IMR-90 (cell line): Measurements from ENCODE around the gene SPATA25. TPM values are rescaled to one million over a fixed set of nuclear protein-coding genes. Genes with fewer than 3 reads are reported as not detected.

Source experiments
- ATAC-seq: fragments of 200-7000 bp; cut with Tn5 transposase; 2 replicates; pipeline ENCODE4 v1.9.1; 2020; ENCODE audit warnings: low read depth, mild to moderate bottlenecking, moderate library complexity
- BruUV-seq: library from RNA; stranded (reverse); fragments of 400-500 nt; replicated peaks from 2 replicates; lab custom pipeline; 2021; lab: Mats Ljungman, UMichigan
- CTCF ChIA-PET: fragments of 300-600 bp; formaldehyde crosslinking; extraction: SDS; loops from one replicate; lab custom pipeline; 2021; ENCODE audit warnings: antibody characterized with exemption; lab: Yijun Ruan, JAX
- POLR2A ChIA-PET: fragments of 300-600 bp; sonication (Branson Sonifier 250); formaldehyde crosslinking; loops from one replicate; lab custom pipeline; 2022; ENCODE audit warnings: antibody characterized with exemption; ENCODE audit not compliant: unreplicated experiment; lab: Charles Lee
- DNase-seq: peaks from one replicate; pipeline ENCODE4 v3.0.0; 2013
- H2AFZ ChIP-seq: replicated peaks from 2 replicates; pipeline ENCODE3; 2013; ENCODE audit warnings: low read length, mild to moderate bottlenecking; ENCODE audit not compliant: poor library complexity
- H2AK5ac ChIP-seq: 2 replicates; pipeline ENCODE4 v1.6.1; 2013; ENCODE audit warnings: low read depth, low read length, inconsistent platforms
- H2AK9ac ChIP-seq: replicated peaks from 2 replicates; pipeline ENCODE3; 2013; ENCODE audit warnings: mild to moderate bottlenecking, low read depth, low read length, moderate library complexity; ENCODE audit not compliant: poor library complexity
- H2BK120ac ChIP-seq: 2 replicates; pipeline ENCODE4 v1.6.1; 2013; ENCODE audit warnings: low read depth, low read length, inconsistent platforms
- H2BK15ac ChIP-seq: 3 replicates; pipeline ENCODE4 v1.6.1; 2013; ENCODE audit warnings: low read depth, low read length, inconsistent platforms
- H2BK20ac ChIP-seq: 2 replicates; pipeline ENCODE4 v1.6.1; 2013; ENCODE audit warnings: low read depth, mild to moderate bottlenecking, inconsistent platforms, low read length, moderate library complexity
- H2BK5ac ChIP-seq: 2 replicates; pipeline ENCODE4 v1.6.1; 2013; ENCODE audit warnings: mild to moderate bottlenecking, low read depth, low read length, inconsistent platforms; ENCODE audit not compliant: poor library complexity, severe bottlenecking
- H3K14ac ChIP-seq: replicated peaks from 2 replicates; pipeline ENCODE4 v1.6.1; 2013; ENCODE audit warnings: low read depth, low read length, inconsistent platforms
- H3K18ac ChIP-seq: 2 replicates; pipeline ENCODE4 v1.6.1; 2013; ENCODE audit warnings: low read depth, low read length, control low read depth
- H3K23ac ChIP-seq: 2 replicates; pipeline ENCODE4 v1.6.1; 2013; ENCODE audit warnings: low read depth, low read length, inconsistent platforms
- H3K27ac ChIP-seq: 2 replicates; pipeline ENCODE4 v1.5.1; 2013; ENCODE audit warnings: mild to moderate bottlenecking, control low read depth, low read length; ENCODE audit not compliant: insufficient read depth
- H3K27me3 ChIP-seq: 2 replicates; pipeline ENCODE4 v1.6.1; 2013; ENCODE audit warnings: low read length; ENCODE audit not compliant: control insufficient read depth, insufficient read depth
- H3K36me3 ChIP-seq: 2 replicates; pipeline ENCODE4 v1.6.1; 2013; ENCODE audit warnings: low read length, mixed read lengths; ENCODE audit not compliant: control insufficient read depth, insufficient read depth
- H3K4ac ChIP-seq: 2 replicates; pipeline ENCODE4 v1.6.1; 2013; ENCODE audit warnings: low read depth, low read length, inconsistent platforms
- H3K4me1 ChIP-seq: 2 replicates; pipeline ENCODE4 v1.6.1; 2013; ENCODE audit warnings: low read length, mixed read lengths; ENCODE audit not compliant: control insufficient read depth, insufficient read depth
- H3K4me2 ChIP-seq: 2 replicates; pipeline ENCODE4 v1.6.1; 2013; ENCODE audit warnings: low read depth, mild to moderate bottlenecking, control low read depth, low read length, moderate library complexity
- H3K4me3 ChIP-seq: 2 replicates; pipeline ENCODE4 v1.5.1; 2013; ENCODE audit warnings: low read depth, mild to moderate bottlenecking, control low read depth, low read length, moderate library complexity; ENCODE audit not compliant: insufficient read depth
- H3K56ac ChIP-seq: 2 replicates; pipeline ENCODE4 v1.6.1; 2013; ENCODE audit warnings: low read length, inconsistent platforms; ENCODE audit not compliant: insufficient read depth; ENCODE audit errors: extremely low read depth
- H3K79me1 ChIP-seq, 2 experiments: 2 replicates each; pipeline ENCODE4 v1.6.1; 2013; ENCODE audit warnings: low read length in 2 of 2, inconsistent platforms in 1 of 2, low read depth in 1 of 2
- H3K9ac ChIP-seq: 2 replicates; pipeline ENCODE4 v1.6.1; 2013; ENCODE audit warnings: low read depth, low read length, control low read depth
- H3K9me1 ChIP-seq: 2 replicates; pipeline ENCODE4 v1.6.1; 2013; ENCODE audit warnings: low read length, inconsistent platforms; ENCODE audit not compliant: insufficient read depth
- H3K9me3 ChIP-seq: 2 replicates; pipeline ENCODE4 v1.6.1; 2013; ENCODE audit warnings: low read length; ENCODE audit not compliant: control insufficient read depth, insufficient read depth
- H4K20me1 ChIP-seq: 2 replicates; pipeline ENCODE4 v1.6.1; 2013; ENCODE audit warnings: low read length, inconsistent platforms; ENCODE audit not compliant: insufficient read depth
- H4K5ac ChIP-seq: 2 replicates; pipeline ENCODE4 v1.6.1; 2013; ENCODE audit warnings: mild to moderate bottlenecking, low read depth, low read length, control low read depth
- H4K8ac ChIP-seq, 2 experiments: 2 replicates each; pipeline ENCODE4 v1.6.1; 2013; ENCODE audit warnings: low read depth in 2 of 2, low read length in 2 of 2, control low read depth in 1 of 2, inconsistent platforms in 1 of 2
- H4K91ac ChIP-seq: 2 replicates; pipeline ENCODE4 v1.6.1; 2013; ENCODE audit warnings: low read depth, low read length, inconsistent platforms; ENCODE audit not compliant: insufficient read depth
- BHLHE40 ChIP-seq: fragments of 150-350 bp; IDR thresholded peaks from 2 replicates; pipeline ENCODE4 v1.6.1; 2016; ENCODE audit warnings: mild to moderate bottlenecking, low read depth, low read length
- FOS ChIP-seq: fragments of 150-350 bp; IDR thresholded peaks from 2 replicates; pipeline ENCODE4 v1.6.1; 2016; ENCODE audit warnings: low read depth, low read length
- MAFK ChIP-seq: IDR thresholded peaks from 2 replicates; pipeline ENCODE4 v1.6.1; 2012; ENCODE audit warnings: low read depth, low read length, improper control_type of control experiment
- MAZ ChIP-seq: IDR thresholded peaks from 2 replicates; pipeline ENCODE4 v1.6.1; 2012; ENCODE audit warnings: low read depth, mild to moderate bottlenecking, low read length, improper control_type of control experiment, moderate library complexity, borderline replicate concordance
- MXI1 ChIP-seq: IDR thresholded peaks from 2 replicates; pipeline ENCODE4 v1.6.1; 2012; ENCODE audit warnings: low read depth, mild to moderate bottlenecking, low read length, moderate library complexity, borderline replicate concordance
- NFE2L2 ChIP-seq: fragments of 150-350 bp; IDR thresholded peaks from 2 replicates; pipeline ENCODE4 v1.6.1; 2016; ENCODE audit warnings: low read depth, mild to moderate bottlenecking, low read length
- POLR2A ChIP-seq: IDR thresholded peaks from 2 replicates; pipeline ENCODE4 v1.6.1; 2012; ENCODE audit warnings: mild to moderate bottlenecking, low read depth, low read length
- SMC3 ChIP-seq: fragments of 150-350 bp; IDR thresholded peaks from 2 replicates; pipeline ENCODE4 v1.6.1; 2016; ENCODE audit warnings: low read depth, mild to moderate bottlenecking, antibody characterized with exemption, low read length, moderate library complexity
- WGBS, 2 experiments: methylation state at CpG; one replicate each; pipeline versions ENCODE4 v1.1.5 to v1.1.7; 2013; ENCODE audit warnings: missing lambda C conversion rate in 2 of 2; ENCODE audit not compliant: insufficient read length in 1 of 2; ENCODE audit errors: extremely low coverage in 2 of 2; 5-methylcytosine and 5-hydroxymethylcytosine counted together
- dilution Hi-C: fragments of 300-500 bp; cut with HindIII; formaldehyde crosslinking; loops from one replicate; pipeline ENCODE4 v1.14.3; 2018; ENCODE audit warnings: low sequenced_read_pairs; ENCODE audit not compliant: unreplicated experiment
- in situ Hi-C: fragments of 300-500 bp; cut with MboI; formaldehyde crosslinking; loops from 3 replicates; pipeline ENCODE4 v1.14.3; 2019; ENCODE audit warnings: low sequenced_read_pairs, inconsistent platforms, mixed read lengths
- intact Hi-C: fragments of 100-400 bp; cut with micrococcal nuclease; formaldehyde crosslinking; loops from 2 replicates; pipeline ENCODE4 v1.10.0; 2022
- polyA plus RNA-seq, 3 experiments: library from polyadenylated mRNA; depleted of rRNA; stranded (reverse); fragments of >200 nt; gene quantifications; 2 replicates each; pipeline ENCODE4 v1.2.3, GENCODE V29; 2012; ENCODE audit warnings: low replicate concordance in 1 of 3
- total RNA-seq: library from RNA; depleted of rRNA; stranded (reverse); fragments of >200 nt; gene quantifications from 2 replicates; pipeline ENCODE4 v1.2.3, GENCODE V29; 2012
- TF ChIP-seq, protein P1 (sequence below): fragments of 150-350 bp; IDR thresholded peaks from 2 replicates; pipeline ENCODE4 v1.6.1; 2017; ENCODE audit warnings: mild to moderate bottlenecking, antibody characterized with exemption, low read length, low read depth
- TF ChIP-seq, protein P2 (sequence below): fragments of 150-350 bp; IDR thresholded peaks from 2 replicates; pipeline ENCODE4 v1.6.1; 2016; ENCODE audit warnings: low read depth, mild to moderate bottlenecking, low read length, moderate library complexity, borderline replicate concordance
- TF ChIP-seq, protein P3 (sequence below): conservative IDR thresholded peaks from 2 replicates; pipeline ENCODE4 v1.5.1; 2012; ENCODE audit warnings: mild to moderate bottlenecking, low read depth, low read length, improper control_type of control experiment

The SPATA25 gene
- total and polyA plus RNA-seq, 2 of the 4 experiments (the other 2 are of a cell fraction): 0.18 to 0.36 TPM

DNA sequence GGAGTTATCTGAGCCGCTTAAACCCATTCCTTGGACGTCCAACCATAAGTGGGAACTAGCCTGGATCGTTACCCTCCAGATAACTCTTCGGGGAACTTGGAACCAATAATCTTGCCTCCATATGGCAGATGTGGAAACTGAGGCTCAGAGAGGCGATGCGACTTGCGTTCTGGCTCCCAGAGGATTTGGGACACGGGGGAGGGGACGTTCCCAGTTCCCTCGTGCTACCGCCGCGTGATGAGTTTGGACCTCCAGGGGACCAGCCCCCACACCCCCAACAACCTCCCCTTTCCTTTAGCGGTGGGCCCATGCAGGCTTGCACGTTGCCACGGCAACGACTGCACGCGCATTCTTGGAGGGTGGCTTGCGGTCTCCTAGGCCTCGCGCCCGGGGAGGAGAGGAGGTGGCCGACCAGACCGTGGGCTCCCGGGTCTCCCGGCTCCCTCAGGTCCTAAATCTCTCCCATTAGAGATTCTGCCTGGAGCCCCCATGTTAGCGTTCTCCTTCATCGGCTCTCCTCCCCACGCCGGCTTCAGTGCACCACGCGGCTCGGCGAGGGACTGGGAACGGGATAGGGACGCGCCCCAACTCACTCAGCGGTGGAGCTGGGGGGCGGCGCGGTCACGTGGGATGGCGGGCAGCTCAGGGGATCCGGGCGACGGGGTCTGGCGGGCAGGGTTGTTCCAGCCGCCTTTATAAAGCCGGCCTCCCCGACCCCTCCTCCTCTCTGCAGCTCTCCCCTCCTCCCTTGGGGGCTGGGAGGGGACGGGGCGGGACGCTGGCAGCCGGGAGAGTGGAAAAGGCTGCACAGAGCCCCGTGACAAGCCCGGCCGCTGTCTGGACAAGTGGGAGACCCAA, 24.3 kb upstream of the SPATA25 start, which contains the start of gene PLTP:
TSS of gene PLTP (minus strand) at position 670 of the 858 bp plus-strand sequence. CDS start 703 bp downstream, outside the sequence.
- Histone ChIP-seq H4K20me1 (no peaks in the 10 kb centered on the region), H3K4me1 (peaks cover 13% of the 10 kb centered on the region), H4K91ac (peak within 1 kb of the TSS; percentile 77), H4K8ac (peak within 1 kb of the TSS; percentile 65 to 94), H2AFZ (peak within 1 kb of the TSS; percentile 87), H3K9me3 (no peaks in the 10 kb centered on the region), H3K14ac (peak within 1 kb of the TSS; percentile 94), H3K56ac (peak within 1 kb of the TSS; percentile 28; the same call in 1 of the 2 replicates), H3K18ac (peak within 1 kb of the TSS; percentile 39), H2BK5ac (peak within 1 kb of the TSS; percentile 69), H3K79me1 (peaks cover 5 to 22% of the 10 kb centered on the region in 2 experiments; a peak in 3 of 4 replicates), H3K4ac (peak within 1 kb of the TSS; percentile 82), H3K23ac (peak within 1 kb of the TSS; percentile 85), H3K27me3 (no peaks in the 10 kb centered on the region), H3K36me3 (peaks cover 18% of the 10 kb centered on the region; the same call in 1 of the 2 replicates), H3K27ac (peak within 1 kb of the TSS; percentile 69), H3K9ac (peak within 1 kb of the TSS; percentile 58), H2BK120ac (peak within 1 kb of the TSS; percentile 76), H2BK20ac (peak within 1 kb of the TSS; percentile 49), H3K9me1 (peaks cover 14% of the 10 kb centered on the region), H3K4me2 (peak within 1 kb of the TSS; percentile 88), H3K4me3 (peak within 1 kb of the TSS; percentile 43), H2AK5ac (peak within 1 kb of the TSS; percentile 81), H4K5ac (peak within 1 kb of the TSS; percentile 51), H2AK9ac (peak within 1 kb of the TSS; percentile 89), H2BK15ac (peak within 1 kb of the TSS; percentile 20; the same call in 2 of the 3 replicates)
- peak; percentile 36 for ATAC-seq
- TF ChIP-seq MAFK (no peak), BHLHE40 (no peak; the same call in 1 of the 2 replicates), MXI1 (peak; percentile 45; the same call in 1 of the 2 replicates), NFE2L2 (no peak), FOS (no peak), POLR2A (no peak; the same call in none of the 2 replicates), SMC3 (no peak), MAZ (peak; percentile 52; the same call in 1 of the 2 replicates)
- TF ChIP-seq, protein P1, sequence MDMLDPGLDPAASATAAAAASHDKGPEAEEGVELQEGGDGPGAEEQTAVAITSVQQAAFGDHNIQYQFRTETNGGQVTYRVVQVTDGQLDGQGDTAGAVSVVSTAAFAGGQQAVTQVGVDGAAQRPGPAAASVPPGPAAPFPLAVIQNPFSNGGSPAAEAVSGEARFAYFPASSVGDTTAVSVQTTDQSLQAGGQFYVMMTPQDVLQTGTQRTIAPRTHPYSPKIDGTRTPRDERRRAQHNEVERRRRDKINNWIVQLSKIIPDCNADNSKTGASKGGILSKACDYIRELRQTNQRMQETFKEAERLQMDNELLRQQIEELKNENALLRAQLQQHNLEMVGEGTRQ: peak; percentile 69
- TF ChIP-seq, protein P2, sequence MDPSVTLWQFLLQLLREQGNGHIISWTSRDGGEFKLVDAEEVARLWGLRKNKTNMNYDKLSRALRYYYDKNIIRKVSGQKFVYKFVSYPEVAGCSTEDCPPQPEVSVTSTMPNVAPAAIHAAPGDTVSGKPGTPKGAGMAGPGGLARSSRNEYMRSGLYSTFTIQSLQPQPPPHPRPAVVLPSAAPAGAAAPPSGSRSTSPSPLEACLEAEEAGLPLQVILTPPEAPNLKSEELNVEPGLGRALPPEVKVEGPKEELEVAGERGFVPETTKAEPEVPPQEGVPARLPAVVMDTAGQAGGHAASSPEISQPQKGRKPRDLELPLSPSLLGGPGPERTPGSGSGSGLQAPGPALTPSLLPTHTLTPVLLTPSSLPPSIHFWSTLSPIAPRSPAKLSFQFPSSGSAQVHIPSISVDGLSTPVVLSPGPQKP: no peak
- TF ChIP-seq, protein P3, sequence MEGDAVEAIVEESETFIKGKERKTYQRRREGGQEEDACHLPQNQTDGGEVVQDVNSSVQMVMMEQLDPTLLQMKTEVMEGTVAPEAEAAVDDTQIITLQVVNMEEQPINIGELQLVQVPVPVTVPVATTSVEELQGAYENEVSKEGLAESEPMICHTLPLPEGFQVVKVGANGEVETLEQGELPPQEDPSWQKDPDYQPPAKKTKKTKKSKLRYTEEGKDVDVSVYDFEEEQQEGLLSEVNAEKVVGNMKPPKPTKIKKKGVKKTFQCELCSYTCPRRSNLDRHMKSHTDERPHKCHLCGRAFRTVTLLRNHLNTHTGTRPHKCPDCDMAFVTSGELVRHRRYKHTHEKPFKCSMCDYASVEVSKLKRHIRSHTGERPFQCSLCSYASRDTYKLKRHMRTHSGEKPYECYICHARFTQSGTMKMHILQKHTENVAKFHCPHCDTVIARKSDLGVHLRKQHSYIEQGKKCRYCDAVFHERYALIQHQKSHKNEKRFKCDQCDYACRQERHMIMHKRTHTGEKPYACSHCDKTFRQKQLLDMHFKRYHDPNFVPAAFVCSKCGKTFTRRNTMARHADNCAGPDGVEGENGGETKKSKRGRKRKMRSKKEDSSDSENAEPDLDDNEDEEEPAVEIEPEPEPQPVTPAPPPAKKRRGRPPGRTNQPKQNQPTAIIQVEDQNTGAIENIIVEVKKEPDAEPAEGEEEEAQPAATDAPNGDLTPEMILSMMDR: no peak
- in situ Hi-C loops (loop anchor here (25.0 kb wide), 1 partner anchor 574 kb away; the partner anchor contains the start of gene SDC4), dilution Hi-C loops (no loop called here), intact Hi-C loops (no loop called here)
- no TSS peak for BruUV-seq
- 0% methylated on average over 3 of the region's 58 CpGs; no CpG with 5 or more reads in 1 of the 2 experiments for WGBS, 2 experiments
- ChIA-PET POLR2A (no interaction called here), CTCF (no interaction called here)
- peak; percentile 57 for DNase-seq
